Raji (cell line): ENCODE results near the gene LENG8.
A peak's percentile ranks its signal among the peaks of the same experiment; 100 is the strongest.

ENCODE experiments used
- POLR2A ChIP-seq: IDR thresholded peaks from 2 replicates; pipeline ENCODE4 v1.6.1; 2011; ENCODE audit warnings: low read depth, low read length, control low read depth; ENCODE audit not compliant: insufficient read depth

The LENG8 gene

DNA sequence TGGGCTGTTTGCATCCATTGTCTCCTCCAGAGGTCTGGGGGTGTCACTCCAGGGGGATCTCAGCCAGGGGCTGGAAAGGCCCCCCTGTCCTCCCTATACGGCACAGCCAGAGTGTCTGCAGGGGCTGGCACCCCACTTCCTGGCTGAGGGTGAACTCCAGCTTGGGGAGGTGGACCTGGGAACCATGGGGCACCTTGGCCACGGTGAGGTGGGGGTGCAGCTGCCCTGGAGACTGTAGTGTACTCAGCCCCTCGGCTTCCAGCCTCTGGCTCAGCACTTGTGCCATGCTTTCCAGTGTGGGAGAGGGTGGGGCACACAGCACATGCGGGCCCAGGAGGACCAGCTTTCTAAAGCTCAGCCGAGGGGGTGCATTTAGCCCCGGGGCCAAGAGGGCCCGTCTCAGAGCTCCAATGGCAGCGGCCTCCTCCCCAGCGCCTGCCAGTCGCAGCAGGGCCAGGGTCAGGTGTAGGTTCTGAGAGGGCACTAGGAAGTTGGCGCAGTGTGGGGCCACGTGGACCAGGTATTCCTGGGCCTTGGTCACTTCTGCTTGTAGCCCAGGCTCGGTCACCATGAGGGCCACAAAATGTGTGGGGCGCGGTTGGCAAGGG is 13.2 kb downstream of the LENG8 start:
- no peak for TF ChIP-seq POLR2A

DNA sequence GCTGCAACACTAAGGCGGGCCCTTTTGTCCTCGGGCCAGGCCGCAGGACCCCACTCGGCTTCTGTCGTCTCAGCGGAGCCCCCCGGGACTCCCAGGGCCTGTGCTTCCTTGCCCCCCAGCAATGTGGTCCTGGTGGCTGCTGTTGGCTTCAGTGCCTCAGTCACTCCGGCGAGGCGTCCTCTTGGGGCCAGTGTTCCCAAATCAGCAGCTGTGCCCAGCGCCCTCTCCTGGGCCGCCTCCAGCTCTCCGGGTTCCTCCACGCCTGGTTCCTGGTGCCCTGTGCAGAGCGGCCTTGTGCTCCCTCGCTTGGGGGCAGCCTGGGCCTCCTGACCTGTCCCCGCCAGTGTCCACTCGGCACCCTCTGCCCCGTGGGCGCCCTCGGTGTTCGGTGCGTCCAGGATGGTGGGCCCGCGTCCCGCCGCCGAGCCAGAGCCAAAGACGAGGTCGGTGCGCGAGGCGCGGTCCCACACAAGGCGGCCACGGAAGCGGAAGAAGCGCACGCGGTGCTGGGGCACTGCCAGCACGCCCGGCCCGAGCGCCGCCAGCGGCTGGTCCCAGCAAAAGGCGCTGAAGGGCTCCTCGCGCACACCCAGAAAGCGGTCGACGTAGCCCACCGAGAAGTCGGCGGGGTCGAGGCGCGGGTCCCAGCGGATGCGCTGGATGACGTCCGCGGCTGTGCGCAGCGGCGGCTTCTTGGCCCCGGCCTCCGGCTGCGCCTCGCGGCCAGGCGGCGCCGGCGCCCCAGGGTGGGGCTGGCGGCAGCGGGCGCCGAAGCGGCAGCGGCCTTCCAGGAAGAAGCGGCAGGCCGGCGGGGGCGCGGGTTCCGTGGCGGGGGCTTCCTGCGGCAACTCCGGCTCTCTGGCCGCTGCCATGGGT is 13.9 kb downstream of the LENG8 start:
- TF ChIP-seq POLR2A: no peak

DNA sequence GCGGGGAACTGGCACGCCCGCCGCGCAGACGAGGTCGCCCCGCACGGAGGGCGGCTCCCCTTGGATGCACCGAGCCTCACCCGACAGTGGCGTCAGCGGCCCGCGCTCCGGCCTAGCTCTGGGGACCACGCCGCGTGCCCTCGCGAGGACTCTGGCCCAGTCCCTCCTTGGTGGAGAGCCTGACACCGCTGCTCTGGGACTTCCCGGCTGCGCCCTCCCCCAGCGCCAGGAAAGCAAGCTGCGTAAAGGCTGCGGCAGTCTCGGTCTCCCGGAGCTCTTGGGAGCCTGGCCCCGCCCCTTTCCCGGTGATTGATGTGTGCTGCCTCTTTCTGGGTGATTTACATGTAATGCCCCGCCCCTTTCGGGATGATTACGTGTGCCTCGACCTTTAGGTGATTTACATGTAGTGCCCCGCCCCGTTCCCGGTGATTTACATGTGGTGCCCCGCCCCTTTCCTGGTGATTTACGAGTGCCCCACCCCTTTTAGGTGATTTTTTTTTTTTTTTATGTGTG is 14.6 kb downstream of the LENG8 start, which contains the start of gene LENG9:
LENG9 (minus strand) TSS at position 248 of the 513 bp plus-strand sequence. CDS start 252 bp downstream, outside the sequence.
- TF ChIP-seq POLR2A: no peak

DNA sequence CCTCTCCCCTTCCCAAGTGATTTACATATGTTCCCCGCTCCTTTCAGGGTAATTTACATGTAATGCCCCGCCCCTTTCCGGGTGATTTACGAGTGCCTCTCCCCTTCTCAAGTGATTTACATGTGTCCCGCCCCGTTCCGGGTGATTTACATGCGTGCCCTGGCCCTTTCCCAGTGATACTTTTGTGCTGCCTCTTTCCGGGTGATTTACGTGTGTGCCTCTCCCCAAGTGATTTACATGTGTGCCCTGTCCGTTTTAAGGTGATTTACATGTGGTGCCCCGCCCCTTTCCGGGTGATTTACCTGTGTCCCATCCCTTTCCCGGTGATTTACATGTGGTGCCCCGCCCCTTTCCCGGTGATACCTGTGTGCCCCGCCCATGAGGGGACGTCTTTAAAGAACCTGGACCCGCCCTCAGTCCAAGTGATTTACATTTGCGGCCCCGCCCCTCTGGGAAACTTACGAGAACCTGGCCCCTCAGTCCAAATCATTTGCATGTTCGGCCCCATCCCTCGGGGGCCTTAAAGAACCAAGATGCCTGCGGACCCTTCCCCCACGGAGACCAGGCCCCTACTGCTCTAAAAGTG is 15.1 kb downstream of the LENG8 start:
- TF ChIP-seq POLR2A: no peak

DNA sequence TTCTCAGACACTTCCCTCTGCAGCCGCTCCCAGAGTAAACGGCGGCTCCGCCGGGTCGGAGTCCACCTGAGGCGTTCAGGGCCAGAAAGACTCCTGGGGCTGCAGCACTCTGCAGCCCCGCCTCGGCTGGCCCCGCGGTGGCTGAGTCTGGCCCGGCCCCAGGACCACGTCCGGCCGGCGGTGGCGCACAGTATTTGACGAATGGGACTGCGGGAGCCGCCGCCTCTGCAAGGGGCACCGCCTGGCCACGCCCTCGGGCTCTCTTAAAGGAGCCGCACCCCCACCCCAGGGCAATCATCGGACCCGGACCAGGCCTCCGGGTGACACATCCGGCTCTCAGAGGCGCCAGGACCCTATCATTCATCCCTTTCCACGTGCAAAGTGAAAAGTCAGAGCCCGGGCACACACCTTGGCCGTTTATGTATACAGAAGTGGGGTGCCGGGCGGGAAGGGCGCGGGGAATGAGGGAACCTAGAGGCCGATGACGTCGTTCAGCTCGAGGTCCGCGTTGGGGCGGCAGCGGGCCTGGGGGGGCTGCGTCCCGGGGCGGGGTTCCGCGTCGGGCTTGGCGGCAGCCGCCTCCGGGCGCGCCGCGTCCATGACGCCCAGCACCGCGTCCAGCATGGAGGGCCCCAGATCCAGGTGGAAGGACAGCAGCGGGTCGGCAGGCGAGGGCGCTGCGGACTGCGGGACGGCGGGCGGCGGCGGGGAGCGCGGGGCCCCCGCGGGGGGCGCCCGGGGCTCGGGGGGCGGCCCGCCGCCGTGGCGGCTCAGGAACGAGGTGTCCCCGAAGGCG is 15.8 kb downstream of the LENG8 start:
- peak; percentile 48; the same call in 1 of the 2 replicates for TF ChIP-seq POLR2A

DNA sequence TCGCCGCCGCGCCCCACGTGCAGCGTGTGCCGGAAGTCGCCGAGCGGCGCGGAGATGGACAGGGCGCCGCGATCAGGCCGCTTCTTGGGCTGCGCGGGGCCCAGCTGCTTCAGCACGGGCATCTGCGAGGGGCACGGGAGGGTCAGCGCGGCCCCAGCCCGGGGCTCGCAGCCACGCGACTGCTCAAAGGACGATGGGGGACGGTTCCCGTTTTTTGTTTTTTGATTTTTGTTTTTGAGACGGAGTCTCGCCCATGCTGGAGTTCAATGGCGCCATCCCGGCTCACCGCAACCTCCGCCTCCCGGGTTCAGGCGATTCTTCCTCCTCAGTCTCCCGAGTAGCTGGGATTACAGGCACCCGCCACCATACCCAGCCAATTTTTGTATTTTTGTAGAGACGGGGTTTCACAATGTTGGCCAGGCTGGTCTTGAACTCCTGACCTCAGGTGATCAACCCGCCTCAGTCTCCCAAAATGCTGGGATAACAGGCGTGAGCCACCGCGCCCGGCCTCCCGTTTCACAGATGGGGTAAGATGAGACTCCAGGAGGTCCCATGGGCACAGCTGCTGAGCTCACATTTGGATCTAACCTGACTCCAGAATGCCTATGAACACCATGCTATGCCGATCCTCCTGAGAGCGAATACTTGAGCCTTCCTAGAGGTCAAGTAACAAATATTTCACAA is 16.6 kb downstream of the LENG8 start:
- no peak for TF ChIP-seq POLR2A

DNA sequence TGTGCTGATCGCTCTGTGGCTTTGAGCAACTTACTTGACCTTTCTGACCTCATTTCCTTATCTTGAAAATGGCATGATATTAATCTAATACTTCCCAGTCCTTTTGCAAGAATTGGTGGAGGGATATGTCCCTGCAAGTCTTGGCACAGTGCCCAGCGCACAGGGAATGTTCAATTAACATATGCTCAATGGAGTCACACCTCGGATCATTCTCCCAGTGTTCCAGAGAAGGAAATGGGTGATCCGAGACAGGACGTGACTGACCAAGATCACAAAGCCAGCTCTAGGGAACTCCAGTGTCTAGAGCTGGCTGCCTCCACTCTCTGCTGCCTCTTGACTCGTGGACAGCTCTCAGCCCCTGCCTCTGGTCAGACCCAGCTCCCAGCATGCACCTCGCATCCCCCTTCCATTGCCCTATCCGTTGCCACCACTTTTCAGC is 20.5 kb downstream of the LENG8 start:
- TF ChIP-seq POLR2A: no peak

DNA sequence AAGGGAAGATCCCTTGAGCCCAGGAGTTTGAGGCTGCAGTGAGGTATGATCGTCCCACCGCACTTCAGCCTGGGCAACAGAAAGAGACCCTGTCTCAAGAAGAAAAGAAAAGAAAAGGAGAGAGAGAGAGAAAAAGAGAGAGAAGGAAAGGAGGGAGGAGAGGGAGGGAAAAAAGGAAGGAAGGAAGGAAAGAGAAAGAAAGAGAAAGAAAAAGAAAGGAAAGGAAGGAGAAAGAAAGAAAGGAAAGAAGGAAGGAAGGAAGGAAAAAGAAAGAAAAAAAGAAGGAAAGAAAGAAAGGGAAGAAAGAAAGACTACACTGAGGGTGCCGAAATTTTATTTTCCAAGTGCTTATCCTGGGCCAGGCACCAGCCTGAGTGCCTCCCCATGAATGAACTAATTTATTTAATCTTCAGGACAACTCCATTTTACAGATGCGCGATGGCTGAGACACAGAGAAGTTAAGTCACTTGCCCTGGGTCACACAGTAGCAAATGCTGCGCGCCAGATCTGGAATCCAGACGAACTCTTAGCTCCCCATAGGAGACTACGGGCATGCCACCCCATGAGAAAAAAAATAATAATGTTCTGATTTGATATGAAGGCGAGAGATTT is 21.4 kb downstream of the LENG8 start:
- TF ChIP-seq POLR2A: no peak

DNA sequence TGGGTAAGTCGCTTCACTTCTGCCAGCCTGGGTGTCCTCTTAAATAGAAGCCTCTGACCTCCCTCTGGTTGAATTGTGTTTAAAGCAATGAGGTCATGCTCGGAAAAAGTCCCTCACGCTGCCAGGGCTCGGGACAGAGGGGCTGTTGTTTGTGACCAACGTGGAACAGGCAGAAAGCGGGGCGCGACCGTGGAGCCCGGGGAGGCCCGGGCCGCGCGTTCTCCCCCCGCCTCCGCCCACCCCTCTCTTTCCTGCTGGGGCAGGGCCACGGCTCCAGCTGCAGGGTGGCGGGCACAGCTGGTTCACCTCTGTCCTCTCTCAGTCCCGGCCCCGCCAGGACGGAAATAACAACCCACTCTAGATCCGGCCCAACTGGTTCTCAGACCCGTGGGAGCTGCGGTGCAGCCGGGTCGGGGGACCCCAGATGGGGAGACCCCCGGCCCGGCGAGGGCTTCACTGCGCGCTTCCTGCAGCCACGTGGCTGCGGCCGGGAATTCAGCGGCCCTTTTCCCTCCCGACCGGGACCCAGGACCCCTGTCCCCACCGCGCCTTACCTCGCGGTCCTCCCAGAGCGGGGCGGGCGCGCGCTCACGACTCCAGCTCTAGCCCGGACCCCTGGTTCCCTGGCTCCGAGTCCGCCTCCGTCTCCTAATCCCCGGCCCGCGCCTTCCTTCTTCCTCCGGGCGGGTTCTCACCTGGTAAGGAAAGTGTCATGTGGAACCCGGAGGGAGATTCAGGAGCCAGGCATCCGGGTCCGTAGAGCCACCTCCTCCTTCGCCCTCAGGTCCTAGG is 22.2 kb downstream of the LENG8 start:
- no peak for TF ChIP-seq POLR2A

DNA sequence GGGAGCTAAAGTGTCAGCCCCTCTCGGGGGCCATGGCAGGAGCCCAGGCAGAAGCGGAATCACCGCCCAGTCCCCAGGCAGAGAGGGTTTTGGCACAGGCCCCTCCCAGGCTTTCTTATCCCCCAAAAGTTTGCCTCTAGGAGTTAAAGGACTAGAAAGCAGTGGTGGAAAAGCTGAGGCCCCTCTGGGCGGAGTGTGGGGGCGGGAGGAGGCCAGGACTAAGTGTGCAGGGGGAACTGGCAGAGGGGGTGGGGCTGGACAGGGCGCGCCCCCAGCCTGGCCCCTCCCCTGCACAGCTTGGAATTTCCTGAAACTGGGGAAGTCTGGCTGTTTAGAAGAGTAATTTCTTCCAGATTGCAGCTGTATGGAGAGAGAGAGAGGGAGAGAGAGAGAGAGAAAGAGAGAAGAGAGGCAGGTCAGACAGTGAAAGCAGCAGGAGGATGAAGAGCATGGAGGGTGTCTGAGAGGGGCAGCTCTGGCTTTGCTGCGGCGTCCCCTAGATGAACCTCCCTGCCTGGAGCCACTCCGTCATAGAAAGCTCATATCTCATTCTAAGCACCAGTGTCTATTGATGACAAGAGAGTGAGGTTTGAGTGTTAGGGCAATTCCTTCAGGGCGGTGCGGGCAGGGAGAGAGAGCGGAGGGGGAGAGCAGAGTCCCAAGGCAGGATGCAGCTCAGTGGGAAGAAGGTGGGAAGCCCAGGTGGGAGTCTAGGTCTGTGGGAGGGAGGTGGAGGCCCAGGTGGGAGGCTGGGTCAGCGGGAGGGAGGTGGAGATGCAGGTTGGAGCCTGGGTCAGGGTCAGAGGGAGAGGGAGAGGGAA is 24.3 kb downstream of the LENG8 start, which contains the start of gene CDC42EP5:
CDC42EP5 (minus strand) TSS at position 226 of the 821 bp plus-strand sequence. CDS start 7,749 bp downstream, outside the sequence.
- no peak for TF ChIP-seq POLR2A

DNA sequence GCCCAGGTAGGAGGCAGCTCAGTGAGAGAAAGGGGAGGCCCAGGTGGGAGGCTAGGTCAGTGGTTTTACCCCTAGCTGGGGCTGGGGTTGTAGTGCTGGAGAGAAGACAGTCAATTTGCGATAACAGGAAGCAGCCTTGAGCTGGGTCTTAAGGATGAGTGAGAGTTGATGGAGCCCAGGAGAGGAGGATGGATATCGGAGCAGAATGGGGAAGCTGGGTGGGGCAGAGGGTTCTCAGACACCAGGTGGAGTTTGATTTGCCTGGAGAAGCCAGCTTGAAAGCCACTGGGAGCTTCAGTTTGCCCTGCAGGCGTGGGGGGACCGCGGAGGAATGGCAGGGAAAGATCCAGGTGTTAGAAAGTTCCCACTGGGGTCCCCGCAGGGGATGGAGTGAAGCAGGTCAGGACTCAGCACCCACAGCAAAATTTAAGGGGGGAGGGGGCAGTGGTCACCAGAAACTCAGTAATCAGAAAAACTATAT is 24.9 kb downstream of the LENG8 start:
- no peak for TF ChIP-seq POLR2A

DNA sequence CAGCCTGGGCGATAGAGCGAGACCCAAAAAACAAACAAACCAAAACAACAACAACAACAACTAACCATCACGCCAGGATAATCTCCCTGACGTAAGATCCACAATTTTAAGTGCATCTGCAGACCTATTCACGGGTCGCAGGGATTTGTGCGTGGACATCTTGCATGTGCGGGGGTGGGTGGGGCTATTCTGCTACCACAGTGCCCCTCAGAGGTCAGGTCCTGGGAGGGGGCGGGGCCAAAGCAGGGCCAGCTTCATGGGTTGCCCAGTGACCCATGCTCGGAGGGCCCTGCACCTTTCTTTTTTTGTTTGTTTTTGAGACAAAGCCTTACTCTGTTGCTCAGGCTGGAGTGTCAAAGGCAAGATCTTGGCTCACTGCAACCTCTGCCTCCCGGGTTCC is 26.7 kb downstream of the LENG8 start:
- TF ChIP-seq POLR2A: no peak
